HPDE6-E6E7 (cell line): ENCODE measurements around the gene MCTP2.

Experiments used
- DNase-seq: peaks from one replicate; pipeline ENCODE4 v3.0.0; 2011; ENCODE audit warnings: missing footprints; ENCODE audit errors: extremely low spot score

Gene MCTP2

GRCh38 chr15:94298364-94298763 lies 67.0 kb downstream of the MCTP2 start:
- DNase-seq: no peak

GRCh38 chr15:94300612-94301011 lies 69.3 kb downstream of the MCTP2 start:
- DNase-seq: no peak

- DNase-seq: no peak
Measured at GRCh38 chr15:94305133-94305532, 73.8 kb downstream of the MCTP2 start.

- no peak for DNase-seq
Measured at GRCh38 chr15:94306700-94307650, 75.6 kb downstream of the MCTP2 start.

- DNase-seq: no peak
Measured at GRCh38 chr15:94312946-94313345, 81.6 kb downstream of the MCTP2 start.

GRCh38 chr15:94314639-94315038 lies 83.3 kb downstream of the MCTP2 start:
- no peak for DNase-seq

- no peak for DNase-seq
Measured at GRCh38 chr15:94317211-94317610, 85.8 kb downstream of the MCTP2 start.

GRCh38 chr15:94322141-94322540 lies 90.8 kb downstream of the MCTP2 start:
- no peak for DNase-seq

- no peak for DNase-seq
Measured at GRCh38 chr15:94323076-94323475, 91.7 kb downstream of the MCTP2 start.

- peak; percentile 57 for DNase-seq
Measured at GRCh38 chr15:94324117-94324826, 92.9 kb downstream of the MCTP2 start.

- DNase-seq: no peak
Measured at GRCh38 chr15:94324835-94325767, 93.7 kb downstream of the MCTP2 start.

- peak; percentile 11 for DNase-seq
Measured at GRCh38 chr15:94327356-94327936, 96.1 kb downstream of the MCTP2 start.

- DNase-seq: no peak
Measured at GRCh38 chr15:94331731-94332130, 100.4 kb downstream of the MCTP2 start.

GRCh38 chr15:94335616-94336015 lies 104.3 kb downstream of the MCTP2 start:
- no peak for DNase-seq

GRCh38 chr15:94336817-94337467 lies 105.6 kb downstream of the MCTP2 start:
- no peak for DNase-seq

GRCh38 chr15:94338243-94338846 lies 107.0 kb downstream of the MCTP2 start:
- DNase-seq: no peak

- DNase-seq: no peak
Measured at GRCh38 chr15:94346282-94346681, 114.9 kb downstream of the MCTP2 start.

- DNase-seq: no peak
Measured at GRCh38 chr15:94348084-94348483, 116.7 kb downstream of the MCTP2 start.

- DNase-seq: no peak
Measured at GRCh38 chr15:94351031-94351535, 119.7 kb downstream of the MCTP2 start.
